HEK293 (cell line): ENCODE data around the gene TNP2.

Experiments
- CTCF ChIA-PET: fragments of 350-600 bp; formaldehyde crosslinking; extraction: SDS; loops from one replicate; lab custom pipeline; 2021; ENCODE audit warnings: antibody characterized with exemption; lab: Yijun Ruan, JAX
- POLR2A ChIA-PET: fragments of 300-600 bp; formaldehyde crosslinking; extraction: SDS; loops from one replicate; lab custom pipeline; 2020; ENCODE audit warnings: antibody characterized with exemption, inconsistent platforms; lab: Yijun Ruan, JAX
- H3K27ac ChIP-seq: fragments of 200-500 bp; sonication (Bioruptor generic); 2 replicates; pipeline ENCODE4 v1.5.1; 2014; ENCODE audit warnings: low read depth, low read length, control low read depth, inconsistent platforms; ENCODE audit errors: extremely low read depth
- H3K36me3 ChIP-seq, 2 experiments: fragments of 200-500 bp in 1 of 2; sonication (Bioruptor generic) in 1 of 2; 1 replicate in 1 of 2; 2 replicates in 1 of 2; pipeline ENCODE4 v1.5.1; 2014 to 2017; ENCODE audit warnings: inconsistent platforms in 2 of 2, low read length in 2 of 2; ENCODE audit not compliant: control insufficient read depth in 2 of 2, insufficient read depth in 1 of 2
- H3K4me1 ChIP-seq: fragments of 200-500 bp; sonication (Bioruptor generic); 2 replicates; pipeline ENCODE4 v1.5.1; 2014; ENCODE audit warnings: mild to moderate bottlenecking, low read length, inconsistent platforms; ENCODE audit not compliant: control insufficient read depth, insufficient read depth
- H3K4me3 ChIP-seq: 2 replicates; pipeline ENCODE4 v1.5.1; 2011; ENCODE audit warnings: low read depth, mild to moderate bottlenecking, control low read depth, low read length, moderate library complexity
- H3K9me3 ChIP-seq: fragments of 200-500 bp; sonication (Bioruptor generic); 2 replicates; pipeline ENCODE4 v1.5.1; 2014; ENCODE audit warnings: low read depth, low read length, inconsistent platforms; ENCODE audit not compliant: control insufficient read depth, insufficient read depth
- EGR2 ChIP-seq: fragments of 450-650 bp; formaldehyde crosslinking; IDR thresholded peaks from 2 replicates; pipeline ENCODE4 v1.5.1; 2016; ENCODE audit warnings: low read depth, missing biosample characterization, missing genetic modification characterization
- GLIS1 ChIP-seq: fragments of 450-650 bp; formaldehyde crosslinking; IDR thresholded peaks from 2 replicates; pipeline ENCODE4 v1.5.1; 2016; ENCODE audit warnings: missing biosample characterization, missing genetic modification characterization
- GLIS2 ChIP-seq: fragments of 450-650 bp; formaldehyde crosslinking; IDR thresholded peaks from 2 replicates; pipeline ENCODE4 v1.5.1; 2016; ENCODE audit warnings: missing biosample characterization, missing genetic modification characterization
- HOXA7 ChIP-seq: sonication (generic); formaldehyde crosslinking; IDR thresholded peaks from 2 replicates; pipeline ENCODE4 v1.8.1; 2022; ENCODE audit warnings: missing genetic modification reagents, borderline replicate concordance
- KLF1 ChIP-seq: fragments of 450-650 bp; formaldehyde crosslinking; IDR thresholded peaks from 2 replicates; pipeline ENCODE4 v1.5.1; 2016; ENCODE audit warnings: missing biosample characterization, missing genetic modification characterization
- KLF10 ChIP-seq: fragments of 450-650 bp; IDR thresholded peaks from 2 replicates; pipeline ENCODE4 v1.5.1; 2018; ENCODE audit warnings: missing biosample characterization, mild to moderate bottlenecking, missing genetic modification characterization
- KLF16 ChIP-seq: fragments of 450-650 bp; formaldehyde crosslinking; IDR thresholded peaks from 2 replicates; pipeline ENCODE4 v1.5.1; 2017; ENCODE audit warnings: missing biosample characterization, missing genetic modification characterization
- KLF17 ChIP-seq: fragments of 450-650 bp; formaldehyde crosslinking; IDR thresholded peaks from 2 replicates; pipeline ENCODE4 v1.5.1; 2016; ENCODE audit warnings: missing biosample characterization, missing genetic modification characterization
- KLF9 ChIP-seq: fragments of 450-650 bp; formaldehyde crosslinking; IDR thresholded peaks from 2 replicates; pipeline ENCODE4 v1.5.1; 2016; ENCODE audit warnings: missing biosample characterization, missing genetic modification characterization, low read depth
- ZFHX2 ChIP-seq: fragments of 450-650 bp; formaldehyde crosslinking; conservative IDR thresholded peaks from 2 replicates; pipeline ENCODE4 v1.5.1; 2016; ENCODE audit warnings: missing biosample characterization, missing genetic modification characterization
- ZNF132 ChIP-seq: fragments of 450-650 bp; formaldehyde crosslinking; IDR thresholded peaks from 2 replicates; pipeline ENCODE4 v1.5.1; 2017; ENCODE audit warnings: missing biosample characterization, missing genetic modification characterization, borderline replicate concordance
- ZNF133 ChIP-seq: fragments of 450-650 bp; formaldehyde crosslinking; IDR thresholded peaks from 2 replicates; pipeline ENCODE4 v1.5.1; 2016; ENCODE audit warnings: missing biosample characterization, missing genetic modification characterization
- ZNF175 ChIP-seq: fragments of 450-650 bp; formaldehyde crosslinking; IDR thresholded peaks from 2 replicates; pipeline ENCODE4 v1.5.1; 2016; ENCODE audit warnings: missing biosample characterization, missing genetic modification characterization
- ZNF211 ChIP-seq: fragments of 450-650 bp; formaldehyde crosslinking; IDR thresholded peaks from 2 replicates; pipeline ENCODE4 v1.5.1; 2016; ENCODE audit warnings: low read depth, missing biosample characterization, missing genetic modification characterization
- ZNF24 ChIP-seq: fragments of 450-650 bp; formaldehyde crosslinking; IDR thresholded peaks from 2 replicates; pipeline ENCODE4 v1.5.1; 2016; ENCODE audit warnings: missing biosample characterization, missing genetic modification characterization
- ZNF341 ChIP-seq: fragments of 450-650 bp; formaldehyde crosslinking; IDR thresholded peaks from 2 replicates; pipeline ENCODE4; 2016; ENCODE audit warnings: low read depth, missing biosample characterization, missing genetic modification characterization
- ZNF398 ChIP-seq: fragments of 450-650 bp; formaldehyde crosslinking; IDR thresholded peaks from 2 replicates; pipeline ENCODE4 v1.5.1; 2017; ENCODE audit warnings: missing biosample characterization, missing genetic modification characterization
- ZNF404 ChIP-seq: fragments of 450-650 bp; formaldehyde crosslinking; IDR thresholded peaks from 2 replicates; pipeline ENCODE4 v1.5.1; 2017; ENCODE audit warnings: missing biosample characterization, missing genetic modification characterization
- ZNF416 ChIP-seq: fragments of 450-650 bp; formaldehyde crosslinking; IDR thresholded peaks from 2 replicates; pipeline ENCODE4 v1.5.1; 2016; ENCODE audit warnings: missing biosample characterization, missing genetic modification characterization
- ZNF433 ChIP-seq: fragments of 450-650 bp; formaldehyde crosslinking; IDR thresholded peaks from 2 replicates; pipeline ENCODE4 v1.5.1; 2016; ENCODE audit warnings: missing biosample characterization, missing genetic modification characterization, low read depth
- ZNF513 ChIP-seq: fragments of 450-650 bp; IDR thresholded peaks from 2 replicates; pipeline ENCODE4 v1.5.1; 2018; ENCODE audit warnings: missing biosample characterization, missing genetic modification characterization
- ZNF677 ChIP-seq: fragments of 450-650 bp; IDR thresholded peaks from 2 replicates; pipeline ENCODE4 v1.5.0; 2018; ENCODE audit warnings: missing biosample characterization, mild to moderate bottlenecking, missing genetic modification characterization, moderate library complexity
- ZSCAN30 ChIP-seq: fragments of 450-650 bp; IDR thresholded peaks from 2 replicates; pipeline ENCODE4 v1.5.1; 2018; ENCODE audit warnings: missing biosample characterization, mild to moderate bottlenecking, missing genetic modification characterization, moderate library complexity
- ZSCAN4 ChIP-seq: fragments of 450-650 bp; formaldehyde crosslinking; IDR thresholded peaks from 2 replicates; pipeline ENCODE4 v1.5.1; 2017; ENCODE audit warnings: missing biosample characterization, missing genetic modification characterization
- ZSCAN5A ChIP-seq: fragments of 450-650 bp; formaldehyde crosslinking; IDR thresholded peaks from 2 replicates; pipeline ENCODE4 v1.5.1; 2016; ENCODE audit warnings: missing biosample characterization, missing genetic modification characterization

TNP2 gene

GRCh38 chr16:11255737-11256660 is 13.1 kb downstream of the TNP2 start, which contains the start of gene SOCS1 (continued):
- TF ChIP-seq ZSCAN5A (tag by site-specific recombination), result peak; percentile 60; the same call in 1 of the 2 replicates
- TF ChIP-seq ZNF132 (tag by site-specific recombination), result no peak
- peak; percentile 78 for TF ChIP-seq GLIS1 (tag by site-specific recombination)
- TF ChIP-seq ZNF341 (tag by site-specific recombination), result peak; percentile 57
- peak; percentile 25; the same call in 1 of the 2 replicates for TF ChIP-seq ZNF677 (tag by site-specific recombination)
- peak; percentile 59; the same call in 1 of the 2 replicates for TF ChIP-seq ZNF398 (tag by site-specific recombination)

- Histone ChIP-seq H3K9me3 (no peaks in the 10 kb centered on the region), H3K4me3 (peak overlapping the region; percentile 54), H3K27ac (no peak overlapping the region), H3K4me1 (peaks cover 5% of the 10 kb centered on the region; the same call in 1 of the 2 replicates), H3K36me3 (no peaks in the 10 kb centered on the region)
- ChIA-PET POLR2A (interaction anchor here (0.5 to 2.5 kb wide), 54 partner anchors 11 to 584 kb away, joined by 3 to 19 read pairs (median 4); partner anchors contain the start of genes CLEC16A, DEXI, PRM2 and PRM3), CTCF (interaction anchor here (0.5 to 6.8 kb wide), 30 partner anchors 9 to 1215 kb away, joined by 3 to 58 read pairs (median 4); partner anchors contain the start of gene CLEC16A)
- TF ChIP-seq KLF9 (tag by site-specific recombination) (peak; percentile 77), ZNF513 (peak; percentile 63), ZSCAN30 (tag by site-specific recombination) (0 out of 2 replicates have a peak, but pooled peaks have one; percentile 22), KLF1 (tag by site-specific recombination) (no peak), ZNF175 (no peak), ZSCAN4 (no peak), ZNF132 (tag by site-specific recombination) (no peak), ZNF24 (tag by site-specific recombination) (no peak), ZNF416 (tag by site-specific recombination) (no peak), GLIS2 (tag by site-specific recombination) (peak; percentile 74; the same call in 1 of the 2 replicates), KLF17 (tag by site-specific recombination) (0 out of 2 replicates have a peak, but pooled peaks have one; percentile 43), EGR2 (tag by site-specific recombination) (no peak), ZNF433 (no peak), GLIS1 (tag by site-specific recombination) (peak; percentile 60; the same call in 1 of the 2 replicates), KLF16 (0 out of 2 replicates have a peak, but pooled peaks have one; percentile 44), ZNF211 (no peak), KLF10 (tag by site-specific recombination) (peak; percentile 14; the same call in 1 of the 2 replicates), HOXA7 (CRISPR knock-in tag) (no peak), ZNF133 (tag by site-specific recombination) (no peak), ZFHX2 (tag by site-specific recombination) (peak; percentile 15; the same call in 1 of the 2 replicates), ZNF404 (tag by site-specific recombination) (no peak)
Measured at GRCh38 chr16:11254913-11255736, 14.0 kb downstream of the TNP2 start.
